DMS53 treated with DMSO at 0.1 percent for 48 hours (cell line): ENCODE data around the gene CHST6.
A peak's percentile ranks its signal among the peaks of the same experiment; 100 is the strongest.
"Not testable (repeated sequence)": the region's sequence is repeated elsewhere in the genome, so short reads cannot be mapped to it uniquely, and the experiment has no call there.

Source experiments
- DNase-seq: peaks from one replicate; lab custom pipeline; 2025; ENCODE audit not compliant: unreplicated experiment; lab: John Stamatoyannopoulos, UW

CHST6 gene

GRCh38 chr16:75503801-75504200, 8.6 kb upstream of the CHST6 start:
- DNase-seq, result no peak

DNA sequence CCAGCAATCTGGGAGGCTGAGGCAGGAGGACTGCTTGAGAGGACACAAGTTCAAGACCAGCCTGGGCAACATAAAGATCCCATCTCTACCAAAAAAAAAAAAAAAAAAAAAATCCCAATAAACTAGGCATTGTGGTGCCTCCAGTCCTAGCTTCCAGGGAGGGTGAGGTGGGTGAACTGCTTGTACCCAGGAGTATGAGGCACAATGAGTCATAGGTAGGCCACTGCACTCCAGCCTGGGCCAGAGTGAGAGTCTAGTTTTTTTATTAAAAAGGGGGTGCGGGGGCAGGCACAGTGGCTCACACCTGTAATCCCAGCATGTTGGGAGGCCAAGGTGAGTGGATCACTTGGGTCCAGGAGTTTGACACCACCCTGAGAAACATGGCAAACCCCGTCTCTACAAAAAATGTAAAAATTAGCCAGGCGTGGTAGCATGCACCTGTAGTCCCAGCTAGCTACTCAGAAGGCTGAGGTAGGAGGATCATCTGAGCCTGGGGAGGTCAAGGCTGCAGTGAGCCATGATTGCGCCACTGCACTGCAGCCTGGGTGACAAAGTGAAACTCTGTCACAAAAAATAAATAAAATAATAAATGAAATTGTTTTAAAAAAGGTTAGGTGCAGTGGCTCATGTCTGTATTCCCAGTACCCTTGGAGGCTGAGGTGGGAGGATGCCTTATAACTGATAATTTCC, 7.8 kb upstream of the CHST6 start:
- DNase-seq, result no peak

- not testable (repeated sequence) for DNase-seq
These were observed 6.6 kb upstream of the CHST6 start for GRCh38 chr16:75501820-75502219.

- DNase-seq, result no peak
These were observed 6.1 kb upstream of the CHST6 start for GRCh38 chr16:75501359-75501758.

DNA sequence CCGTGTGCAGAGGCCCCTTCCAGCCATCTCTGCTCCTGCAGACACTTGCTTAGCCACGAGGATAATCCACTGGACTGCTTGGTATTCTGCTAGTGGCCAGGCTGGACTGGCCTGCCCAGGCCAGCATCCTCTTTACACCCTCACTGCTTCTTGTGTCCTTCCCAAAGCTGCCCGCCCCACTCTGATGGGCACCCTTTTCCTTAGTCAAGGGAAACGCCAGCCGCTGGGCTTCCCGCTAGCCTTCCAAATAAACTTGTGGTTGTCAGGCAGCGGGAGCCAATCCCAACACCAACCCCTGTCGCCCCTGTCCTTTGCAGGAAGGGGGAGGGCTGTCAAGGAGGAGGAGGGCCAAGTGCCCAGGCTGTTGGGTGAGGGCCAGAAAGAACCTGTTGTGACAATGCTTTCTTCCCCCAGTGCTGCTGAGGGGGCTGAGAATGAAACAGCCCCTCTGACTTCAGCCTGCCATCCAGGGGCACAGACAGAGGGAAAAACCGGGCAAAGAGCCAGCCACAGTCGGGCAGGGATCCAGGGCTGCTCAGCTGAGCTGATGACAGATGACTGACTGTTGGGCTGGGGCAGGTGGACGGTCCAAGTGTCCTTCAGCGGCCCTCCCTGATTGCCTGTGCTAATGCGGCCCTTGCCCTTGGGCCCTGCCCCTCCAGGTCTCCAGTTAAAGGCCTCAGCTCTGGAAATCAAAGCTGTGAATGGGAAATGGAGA, 3.5 kb upstream of the CHST6 start:
- not testable (repeated sequence) for DNase-seq

DNA sequence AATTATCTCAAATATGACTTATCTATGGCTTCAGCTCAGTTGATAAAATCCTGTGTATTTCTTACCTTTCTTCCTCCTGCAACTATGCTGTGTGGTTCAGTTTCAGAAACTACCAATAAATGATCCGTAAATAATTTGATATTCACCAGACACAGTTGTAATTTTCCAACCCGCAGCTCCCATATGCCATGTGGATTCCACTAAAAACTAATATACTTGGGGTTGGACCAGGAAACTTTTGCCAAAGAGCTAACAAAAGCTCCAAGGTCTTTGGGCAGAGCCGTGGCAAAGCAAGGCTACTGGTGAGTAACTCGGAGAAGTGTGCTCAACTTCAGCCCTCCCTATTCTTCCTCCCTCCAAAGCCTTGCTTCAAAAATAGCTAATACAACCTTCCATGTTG, 2.3 kb upstream of the CHST6 start:
- DNase-seq, result no peak

DNA sequence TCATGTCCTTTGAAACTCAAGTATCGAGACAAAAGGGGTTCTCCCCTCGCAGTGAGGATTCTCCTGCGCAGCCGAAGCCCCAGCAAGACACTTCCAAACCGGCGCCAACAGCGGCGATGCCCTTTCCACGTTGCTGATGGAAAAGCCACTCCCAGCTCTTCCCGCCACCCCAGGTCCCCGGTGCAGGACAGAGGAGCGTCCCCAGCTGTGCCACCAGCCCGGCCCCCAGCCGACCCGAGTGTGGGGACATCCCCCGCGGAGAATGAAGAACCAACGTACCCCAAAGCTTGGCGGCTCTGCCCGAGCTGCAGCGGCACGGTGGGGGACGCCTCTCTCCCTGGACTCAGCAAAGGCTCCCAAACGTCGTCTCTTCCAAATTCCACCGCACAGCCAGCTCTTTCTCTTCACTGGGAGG, 573 bp downstream of the CHST6 start:
- DNase-seq, result no peak

DNA sequence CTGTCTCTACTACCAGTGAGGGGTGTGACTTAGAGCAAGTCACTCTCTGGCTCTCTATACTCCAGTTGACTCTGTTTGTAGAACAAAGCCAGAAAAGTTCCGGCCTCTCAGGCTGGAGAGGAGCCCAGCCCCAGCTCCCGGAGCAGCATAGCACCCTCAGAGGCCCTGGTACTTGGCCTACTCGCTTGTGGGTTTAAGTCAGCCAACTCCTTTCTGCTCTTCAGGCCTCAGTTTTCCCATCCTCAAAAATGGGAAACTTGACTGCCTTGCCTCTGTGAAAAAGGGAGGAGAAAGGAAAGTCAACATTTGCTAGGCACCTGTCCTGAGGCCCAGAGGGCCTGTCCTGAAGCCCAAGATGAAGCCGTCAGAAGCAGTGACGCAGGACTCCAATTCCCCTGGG, 1.1 kb downstream of the CHST6 start:
- DNase-seq, result no peak

DNA sequence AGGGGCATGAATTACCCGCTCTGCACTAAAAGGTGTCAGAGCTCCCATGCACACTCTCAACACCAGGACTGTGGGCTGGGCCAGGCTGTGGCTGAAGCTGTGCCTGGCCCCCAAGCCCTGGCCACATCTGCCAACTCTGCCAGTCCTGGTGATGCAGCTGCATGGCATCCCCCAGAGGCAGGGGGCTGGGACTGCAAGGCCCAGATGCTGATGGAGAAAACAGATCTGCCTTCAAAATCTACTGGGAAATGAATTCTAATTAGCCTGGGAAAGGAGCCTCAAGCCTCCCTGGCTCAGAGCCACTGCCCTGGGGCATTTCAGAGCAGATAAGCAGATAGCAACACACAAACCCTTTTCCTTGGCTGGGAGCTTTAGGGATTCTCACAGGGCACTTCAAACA, 3.4 kb downstream of the CHST6 start:
- DNase-seq, result no peak

GRCh38 chr16:75488322-75488721, 6.9 kb downstream of the CHST6 start:
- no peak for DNase-seq

- DNase-seq, result no peak
These were observed 8.4 kb downstream of the CHST6 start for GRCh38 chr16:75486676-75487313.

- peak; percentile 26 for DNase-seq
These were observed 9.1 kb downstream of the CHST6 start for GRCh38 chr16:75486014-75486675.

DNA sequence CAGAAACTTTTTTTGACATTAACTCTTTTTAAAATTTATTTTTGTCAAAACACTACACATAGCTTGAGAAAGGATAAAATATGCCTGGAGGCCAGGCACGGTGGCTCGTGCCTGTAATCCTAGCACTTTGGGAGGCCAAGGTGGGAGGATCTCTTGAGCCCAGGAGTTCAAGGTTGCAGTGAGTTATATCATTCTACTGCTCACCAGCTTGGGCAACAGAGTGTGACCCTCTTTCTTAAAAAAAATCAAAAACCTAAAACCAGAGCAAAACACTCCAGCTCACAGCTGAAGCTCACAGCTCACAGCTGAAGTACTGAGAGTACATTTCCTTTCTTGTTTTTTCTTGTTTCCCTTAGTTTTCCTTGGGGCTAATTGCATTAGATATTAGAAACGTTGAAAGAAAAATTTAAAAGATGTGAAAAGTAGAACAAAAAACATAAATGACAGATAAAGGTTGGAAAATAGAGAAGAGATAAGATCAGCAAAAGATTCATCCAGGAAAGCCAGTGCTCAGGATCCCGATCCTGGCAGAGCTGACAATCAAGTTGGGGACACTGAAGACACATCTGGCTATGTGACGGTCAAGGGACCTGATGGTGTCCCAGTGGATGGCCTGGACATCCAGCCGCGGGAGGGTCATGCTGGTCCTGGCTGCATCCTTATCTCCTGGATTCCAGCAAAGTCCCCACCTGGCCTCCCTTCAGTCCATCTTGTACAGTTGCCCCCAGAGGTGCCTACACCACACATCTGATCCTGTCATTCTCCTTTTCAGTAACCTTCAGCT, 9.8 kb downstream of the CHST6 start:
- DNase-seq, result no peak

GRCh38 chr16:75483222-75483621, 12.0 kb downstream of the CHST6 start:
- DNase-seq, result no peak

GRCh38 chr16:75482434-75483205, 12.6 kb downstream of the CHST6 start:
- no peak for DNase-seq

DNA sequence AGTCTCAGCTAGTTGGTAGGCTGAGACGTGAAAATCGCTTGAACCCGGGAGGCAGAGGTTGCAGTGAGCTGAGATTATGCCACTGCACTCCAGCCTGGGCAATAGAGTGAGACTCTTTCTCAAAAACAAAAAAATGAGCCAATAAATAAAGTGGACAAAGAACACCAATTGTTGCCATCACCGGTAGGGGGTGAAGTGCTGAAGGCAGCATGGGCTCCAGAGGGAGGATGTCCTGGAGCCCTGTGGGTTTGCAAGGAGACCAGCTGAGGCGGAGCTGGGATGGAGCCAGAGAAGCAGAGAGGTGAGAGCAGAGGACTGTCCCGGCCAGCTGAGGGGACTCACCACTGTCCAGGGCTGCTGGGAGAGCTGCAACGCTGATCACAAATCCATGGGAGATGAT, 13.8 kb downstream of the CHST6 start:
- DNase-seq, result no peak

DNA sequence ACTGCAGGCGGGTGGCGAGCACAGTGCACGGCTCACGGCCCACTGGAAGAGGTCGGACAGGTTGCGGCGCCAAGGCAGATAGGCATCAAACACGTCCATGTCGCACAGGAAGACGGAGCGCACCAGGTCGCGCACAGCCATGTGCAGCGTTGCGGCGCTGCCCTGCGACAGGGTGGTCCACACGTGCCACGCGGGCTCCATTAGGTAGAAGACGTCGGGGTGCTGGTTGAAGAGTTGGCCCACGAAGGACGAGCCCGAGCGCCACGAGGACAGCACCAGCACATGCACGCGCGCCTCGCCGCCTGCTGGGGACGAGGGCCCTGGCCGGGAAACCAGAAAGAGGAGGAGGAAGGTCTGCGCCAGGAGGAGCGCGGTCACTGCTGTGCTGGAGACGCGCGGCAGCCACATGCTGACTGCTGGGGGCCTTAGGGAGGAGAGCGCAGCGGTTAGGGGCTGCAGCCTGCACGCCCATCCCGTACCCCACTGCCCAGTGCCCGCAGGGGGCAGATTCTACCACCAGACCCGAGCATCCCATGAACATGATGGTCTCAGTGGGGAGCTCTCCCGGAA, 15.7 kb downstream of the CHST6 start:
- no peak for DNase-seq

DNA sequence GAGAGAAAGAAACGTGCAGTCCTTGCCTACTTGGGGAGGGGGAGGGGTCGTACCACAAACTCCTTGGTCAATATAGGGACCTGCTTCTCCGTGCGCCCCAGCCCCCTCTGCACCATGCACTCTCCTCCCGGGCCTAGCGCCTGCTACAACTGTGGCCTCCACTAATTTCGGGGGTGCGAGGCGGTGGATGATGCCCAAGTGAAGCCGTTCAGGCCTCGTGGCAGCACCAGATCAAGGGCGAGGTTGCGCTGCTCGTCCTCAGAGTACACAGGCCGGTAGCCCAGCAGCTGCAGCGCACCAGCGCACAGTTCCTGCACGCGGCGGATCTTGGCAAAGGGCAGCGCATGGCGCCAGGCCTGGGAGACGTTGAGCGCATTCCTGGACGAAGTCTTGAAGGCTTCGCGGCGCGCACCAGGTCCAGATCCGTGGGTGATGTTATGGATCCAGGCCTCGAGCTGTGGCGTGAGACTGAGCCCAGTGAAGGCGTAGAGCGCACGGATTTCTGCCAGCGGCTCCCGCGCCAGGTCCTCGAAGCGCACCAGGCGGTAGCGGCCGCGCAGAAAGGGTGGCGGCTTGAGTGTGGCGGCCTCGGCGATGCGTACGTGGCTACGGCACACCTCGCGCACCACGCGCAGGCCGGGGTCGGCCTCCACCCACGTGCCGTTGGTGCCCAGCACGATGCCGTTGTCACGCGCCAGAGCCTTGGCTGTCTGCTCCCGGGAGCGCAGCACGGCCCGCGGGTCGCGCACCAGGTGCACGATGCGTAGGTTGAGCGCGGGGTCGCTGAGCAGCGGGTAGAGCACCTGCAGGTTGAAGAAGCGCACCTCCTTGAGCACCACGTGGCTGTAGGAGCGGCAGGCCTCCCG, 16.5 kb downstream of the CHST6 start:
- no peak for DNase-seq
